ENCODE data around the gene KRTAP1-4. TPM values are rescaled to one million over a fixed set of nuclear protein-coding genes. Genes with fewer than 3 reads are reported as not detected.

The KRTAP1-4 gene, protein sequence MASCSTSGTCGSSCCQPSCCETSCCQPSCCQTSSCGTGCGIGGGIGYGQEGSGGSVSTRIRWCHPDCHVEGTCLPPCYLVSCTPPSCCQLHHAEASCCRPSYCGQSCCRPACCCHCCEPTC
- polyA plus RNA-seq (2011; rRNA removed) (not detected in 2 replicates), polyA minus RNA-seq (2011; rRNA and poly(A)+ RNA removed) (not detected in 2 replicates)

DNA sequence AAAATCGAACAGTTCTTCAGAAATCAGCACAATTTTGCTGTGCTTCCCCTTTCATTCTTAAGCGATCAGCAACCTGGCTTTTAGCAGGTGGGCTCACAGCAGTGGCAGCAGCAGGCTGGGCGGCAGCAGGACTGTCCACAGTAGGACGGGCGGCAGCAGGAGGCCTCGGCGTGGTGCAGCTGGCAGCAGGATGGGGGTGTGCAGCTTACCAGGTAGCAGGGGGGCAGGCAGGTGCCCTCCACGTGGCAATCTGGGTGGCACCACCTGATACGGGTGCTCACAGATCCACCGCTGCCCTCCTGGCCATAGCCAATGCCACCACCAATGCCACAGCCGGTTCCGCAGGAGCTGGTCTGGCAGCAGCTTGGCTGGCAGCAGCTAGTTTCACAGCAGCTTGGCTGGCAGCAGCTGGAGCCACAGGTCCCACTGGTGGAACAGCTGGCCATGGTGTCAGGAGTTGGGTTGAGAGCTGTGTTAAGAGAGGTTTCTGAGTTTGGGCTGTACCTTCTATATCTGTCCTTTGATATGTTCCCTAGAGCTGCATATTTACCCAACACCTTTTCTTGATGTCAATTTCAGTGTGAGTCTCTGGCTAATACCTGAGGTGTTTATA, at the start of gene KRTAP1-4:
KRTAP1-4 (minus strand) TSS at position 563 of the 613 bp plus-strand sequence; CDS start at position 446, 117 bp downstream.
- Histone ChIP-seq H3K4me3 (ENCODE audit: low read depth, low read length) (no peak within 1 kb of the TSS), H3K36me3 (ENCODE audit: control insufficient read depth, insufficient read depth, low read length) (no peaks in the 10 kb centered on the region), H3K27me3 (ENCODE audit: control insufficient read depth, insufficient read depth, low read length) (no peaks in the 10 kb centered on the region)
- TF ChIP-seq, protein P1, sequence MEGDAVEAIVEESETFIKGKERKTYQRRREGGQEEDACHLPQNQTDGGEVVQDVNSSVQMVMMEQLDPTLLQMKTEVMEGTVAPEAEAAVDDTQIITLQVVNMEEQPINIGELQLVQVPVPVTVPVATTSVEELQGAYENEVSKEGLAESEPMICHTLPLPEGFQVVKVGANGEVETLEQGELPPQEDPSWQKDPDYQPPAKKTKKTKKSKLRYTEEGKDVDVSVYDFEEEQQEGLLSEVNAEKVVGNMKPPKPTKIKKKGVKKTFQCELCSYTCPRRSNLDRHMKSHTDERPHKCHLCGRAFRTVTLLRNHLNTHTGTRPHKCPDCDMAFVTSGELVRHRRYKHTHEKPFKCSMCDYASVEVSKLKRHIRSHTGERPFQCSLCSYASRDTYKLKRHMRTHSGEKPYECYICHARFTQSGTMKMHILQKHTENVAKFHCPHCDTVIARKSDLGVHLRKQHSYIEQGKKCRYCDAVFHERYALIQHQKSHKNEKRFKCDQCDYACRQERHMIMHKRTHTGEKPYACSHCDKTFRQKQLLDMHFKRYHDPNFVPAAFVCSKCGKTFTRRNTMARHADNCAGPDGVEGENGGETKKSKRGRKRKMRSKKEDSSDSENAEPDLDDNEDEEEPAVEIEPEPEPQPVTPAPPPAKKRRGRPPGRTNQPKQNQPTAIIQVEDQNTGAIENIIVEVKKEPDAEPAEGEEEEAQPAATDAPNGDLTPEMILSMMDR (IDR thresholded peaks at IDR 0.05; ENCODE audit: insufficient read depth, low read depth, low read length), result no peak
- CTCF ChIA-PET, result interaction anchor here (1.0 to 1.6 kb wide), 4 partner anchors 11 to 122 kb away, joined by 3 to 5 read pairs (median 4); partner anchors contain the start of genes KRTAP1-1 and KRTAP2-1
- POLR2A ChIA-PET, result no interaction called here
- DNase-seq (ENCODE audit: low read depth), result no peak

DNA sequence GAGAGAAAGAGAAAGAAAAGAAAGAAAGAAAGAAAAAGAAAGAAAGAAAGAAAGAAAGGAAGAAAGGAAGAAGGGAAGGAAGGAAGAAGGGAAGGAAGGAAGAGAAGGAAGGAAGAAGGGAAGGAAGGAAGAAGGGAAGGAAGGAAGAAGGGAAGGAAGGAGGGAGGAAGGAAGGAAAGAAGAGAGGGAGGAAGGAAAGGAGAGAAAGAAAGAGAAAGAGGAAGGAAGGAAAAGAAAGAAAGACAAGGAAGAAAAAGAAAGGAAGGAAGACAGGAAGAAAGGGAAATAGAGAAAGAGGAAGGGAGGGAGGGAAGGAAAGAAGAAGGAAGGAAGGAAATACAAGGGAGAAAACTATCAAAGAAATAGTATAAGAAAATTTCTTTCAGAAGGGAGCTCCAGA, 46.8 kb upstream of the KRTAP1-4 start:
- TF ChIP-seq, protein P1 (IDR thresholded peaks at IDR 0.05; ENCODE audit: insufficient read depth, low read depth, low read length), result no peak
- ChIA-PET POLR2A (no interaction called here), CTCF (no interaction called here)
- no peak overlapping the region for H3K4me3 ChIP-seq (ENCODE audit: low read depth, low read length)
- no peaks in the 10 kb centered on the region for H3K36me3 ChIP-seq (ENCODE audit: control insufficient read depth, insufficient read depth, low read length)
- DNase-seq (ENCODE audit: low read depth), result no peak
- no peaks in the 10 kb centered on the region for H3K27me3 ChIP-seq (ENCODE audit: control insufficient read depth, insufficient read depth, low read length)

DNA sequence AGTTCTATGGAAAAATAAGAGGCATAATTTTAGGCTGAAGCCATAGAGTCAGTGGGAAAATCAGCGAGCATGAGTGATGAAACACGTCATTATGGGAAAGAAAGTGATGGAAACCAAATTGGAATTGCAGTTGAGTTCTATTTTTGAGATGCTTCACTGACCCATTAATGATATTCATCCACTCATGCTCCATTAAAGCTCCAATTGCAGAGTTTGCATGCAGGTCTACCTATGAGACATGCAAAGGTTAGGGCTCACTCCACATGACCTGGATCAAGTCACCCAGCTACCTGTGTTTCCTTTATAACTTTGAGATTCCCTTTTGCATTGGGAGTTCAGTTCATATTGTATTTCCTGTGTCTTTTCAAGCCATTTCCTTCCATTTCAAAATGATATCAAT, 43.7 kb upstream of the KRTAP1-4 start:
- no peaks in the 10 kb centered on the region for H3K27me3 ChIP-seq (ENCODE audit: control insufficient read depth, insufficient read depth, low read length)
- no peaks in the 10 kb centered on the region for H3K36me3 ChIP-seq (ENCODE audit: control insufficient read depth, insufficient read depth, low read length)
- no peak overlapping the region for H3K4me3 ChIP-seq (ENCODE audit: low read depth, low read length)
- CTCF ChIA-PET, result interaction anchor here (0.6 kb wide), 1 partner anchor 469 kb away, joined by 3 read pairs; no protein-coding TSS in a partner anchor
- DNase-seq (ENCODE audit: low read depth), result no peak
- POLR2A ChIA-PET, result no interaction called here
- TF ChIP-seq, protein P1 (IDR thresholded peaks at IDR 0.05; ENCODE audit: insufficient read depth, low read depth, low read length), result no peak

DNA sequence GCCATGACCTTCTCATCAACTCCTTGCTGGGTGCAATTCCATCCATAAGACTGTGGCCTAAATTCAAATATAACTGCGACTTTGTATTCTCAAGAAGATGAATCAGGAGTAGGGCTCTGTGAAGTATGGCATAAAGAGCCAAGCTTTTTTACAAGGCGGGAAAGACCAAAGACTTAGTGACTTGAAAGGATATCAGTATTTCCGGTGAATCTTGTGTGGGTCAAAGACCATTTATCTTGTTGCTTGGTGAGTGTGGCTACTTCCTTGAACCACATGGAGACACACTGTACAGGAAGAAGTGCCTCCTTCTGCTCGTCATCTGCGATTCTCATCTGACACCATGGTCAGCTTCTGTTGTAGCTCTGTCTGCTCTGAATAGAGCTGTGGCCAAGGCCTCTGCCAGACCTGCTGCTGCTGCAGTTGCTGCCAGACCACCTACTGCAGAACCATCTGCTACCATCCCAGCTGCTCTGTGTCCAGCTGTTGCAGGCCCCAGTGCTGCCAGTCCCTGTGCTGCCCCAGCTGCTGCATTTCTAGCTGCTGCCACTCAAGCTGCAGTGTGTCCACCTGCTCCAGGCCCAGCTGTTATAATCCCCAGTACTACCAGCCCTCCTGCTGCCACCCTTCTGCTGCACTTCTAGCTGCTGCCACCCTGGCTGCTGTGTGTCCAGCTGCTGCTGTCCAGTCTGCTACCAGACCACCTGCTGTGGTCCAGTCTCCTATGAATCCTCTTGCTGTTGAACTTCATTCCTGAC, 41.8 kb upstream of the KRTAP1-4 start:
- POLR2A ChIA-PET, result no interaction called here
- CTCF ChIA-PET, result interaction anchor here (1.1 kb wide), 1 partner anchor 22 kb away, joined by 4 read pairs; no protein-coding TSS in a partner anchor
- DNase-seq (ENCODE audit: low read depth), result no peak
- Histone ChIP-seq H3K4me3 (ENCODE audit: low read depth, low read length) (no peak overlapping the region), H3K27me3 (ENCODE audit: control insufficient read depth, insufficient read depth, low read length) (no peaks in the 10 kb centered on the region), H3K36me3 (ENCODE audit: control insufficient read depth, insufficient read depth, low read length) (no peaks in the 10 kb centered on the region)
- TF ChIP-seq, protein P1 (IDR thresholded peaks at IDR 0.05; ENCODE audit: insufficient read depth, low read depth, low read length), result no peak

DNA sequence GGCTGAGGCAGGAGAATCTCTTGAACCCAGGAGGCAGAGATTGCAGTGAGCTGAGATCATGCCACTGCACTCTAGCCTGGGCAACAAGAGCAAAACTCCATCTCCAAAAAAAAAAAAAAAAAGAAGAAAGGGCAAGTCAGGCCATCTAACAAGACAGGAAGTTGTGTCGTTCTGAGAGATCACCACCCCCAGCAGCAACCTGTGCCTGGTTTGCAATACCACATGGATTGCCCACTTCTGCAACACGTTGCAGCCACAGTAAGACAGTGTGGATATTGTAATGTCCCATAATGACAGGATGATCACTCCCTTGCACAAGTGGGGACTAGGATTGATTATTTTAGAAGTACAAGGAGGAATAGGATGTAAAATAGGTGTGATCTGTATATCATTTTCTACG, 39.0 kb upstream of the KRTAP1-4 start:
- DNase-seq (ENCODE audit: low read depth), result no peak
- Histone ChIP-seq H3K36me3 (ENCODE audit: control insufficient read depth, insufficient read depth, low read length) (no peaks in the 10 kb centered on the region), H3K27me3 (ENCODE audit: control insufficient read depth, insufficient read depth, low read length) (no peaks in the 10 kb centered on the region), H3K4me3 (ENCODE audit: low read depth, low read length) (no peak overlapping the region)
- TF ChIP-seq, protein P1 (IDR thresholded peaks at IDR 0.05; ENCODE audit: insufficient read depth, low read depth, low read length), result no peak
- ChIA-PET CTCF (interaction anchor here (2.2 kb wide), 1 partner anchor 480 kb away, joined by 9 read pairs; no protein-coding TSS in a partner anchor), POLR2A (no interaction called here)
